ENCODE results near the gene RXFP4.

RXFP4 gene

DNA sequence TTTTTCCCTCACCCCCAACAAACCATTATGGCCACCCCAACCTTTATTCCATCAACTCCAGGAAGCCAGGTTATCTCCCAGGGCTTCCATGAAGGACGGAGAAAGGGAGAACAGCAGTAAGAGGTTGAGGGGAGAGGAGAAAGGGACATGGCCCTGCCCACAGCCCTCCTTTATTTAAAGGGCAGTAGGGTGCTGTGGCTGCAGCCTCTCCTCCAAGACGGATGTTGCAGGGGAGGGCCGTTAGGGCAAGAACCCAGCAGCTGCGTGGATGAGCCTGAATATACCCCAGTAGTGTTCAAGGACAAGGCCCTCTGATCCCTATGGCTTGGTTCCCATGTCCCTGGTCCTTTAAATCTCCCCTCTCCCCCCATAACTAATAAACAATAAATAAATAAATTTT, 5.9 kb downstream of the RXFP4 start:
- H3K4me1 ChIP-seq (ENCODE audit: insufficient read depth, low read length, poor library complexity, severe bottlenecking) = peaks cover 11% of the 10 kb centered on the region
- H3K27me3 ChIP-seq (ENCODE audit: insufficient read depth, low read length, poor library complexity, severe bottlenecking) = no peaks in the 10 kb centered on the region
- no peaks in the 10 kb centered on the region; the same call in 1 of the 2 replicates for H3K79me2 ChIP-seq (ENCODE audit: insufficient read depth, low read length)
- peaks cover 23% of the 10 kb centered on the region for H4K20me1 ChIP-seq (ENCODE audit: insufficient read depth, low read length, poor library complexity, severe bottlenecking)
- H3K4me3 ChIP-seq (ENCODE audit: low read length, poor library complexity, severe bottlenecking) = no peak overlapping the region
- H3K9ac ChIP-seq (ENCODE audit: low read depth, low read length, poor library complexity, severe bottlenecking) = no peak overlapping the region
- no peak overlapping the region for H2AFZ ChIP-seq (ENCODE audit: low read length)
- no peaks in the 10 kb centered on the region for H3K9me3 ChIP-seq (ENCODE audit: insufficient read depth, low read depth, low read length)
- no peak overlapping the region for H3K4me2 ChIP-seq (ENCODE audit: low read depth, low read length, poor library complexity, severe bottlenecking)
- TF ChIP-seq EZH2phosphoT487 (IDR thresholded peaks at IDR 0.05; ENCODE audit: borderline replicate concordance) = no peak
- TF ChIP-seq, protein P1, sequence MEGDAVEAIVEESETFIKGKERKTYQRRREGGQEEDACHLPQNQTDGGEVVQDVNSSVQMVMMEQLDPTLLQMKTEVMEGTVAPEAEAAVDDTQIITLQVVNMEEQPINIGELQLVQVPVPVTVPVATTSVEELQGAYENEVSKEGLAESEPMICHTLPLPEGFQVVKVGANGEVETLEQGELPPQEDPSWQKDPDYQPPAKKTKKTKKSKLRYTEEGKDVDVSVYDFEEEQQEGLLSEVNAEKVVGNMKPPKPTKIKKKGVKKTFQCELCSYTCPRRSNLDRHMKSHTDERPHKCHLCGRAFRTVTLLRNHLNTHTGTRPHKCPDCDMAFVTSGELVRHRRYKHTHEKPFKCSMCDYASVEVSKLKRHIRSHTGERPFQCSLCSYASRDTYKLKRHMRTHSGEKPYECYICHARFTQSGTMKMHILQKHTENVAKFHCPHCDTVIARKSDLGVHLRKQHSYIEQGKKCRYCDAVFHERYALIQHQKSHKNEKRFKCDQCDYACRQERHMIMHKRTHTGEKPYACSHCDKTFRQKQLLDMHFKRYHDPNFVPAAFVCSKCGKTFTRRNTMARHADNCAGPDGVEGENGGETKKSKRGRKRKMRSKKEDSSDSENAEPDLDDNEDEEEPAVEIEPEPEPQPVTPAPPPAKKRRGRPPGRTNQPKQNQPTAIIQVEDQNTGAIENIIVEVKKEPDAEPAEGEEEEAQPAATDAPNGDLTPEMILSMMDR (conservative IDR thresholded peaks at IDR 0.05; ENCODE audit: low read length) = no peak
- H3K36me3 ChIP-seq (ENCODE audit: insufficient read depth, low read length) = peaks cover 58% of the 10 kb centered on the region; the same call in 1 of the 2 replicates
- 0 out of 2 replicates have a peak, but pooled peaks cover 4% of the 10 kb centered on the region for H3F3A ChIP-seq (ENCODE audit: low read depth)
- H3K9me2 ChIP-seq (replicated peaks; ENCODE audit: low read depth, low read length) = no peaks in the 10 kb centered on the region

DNA sequence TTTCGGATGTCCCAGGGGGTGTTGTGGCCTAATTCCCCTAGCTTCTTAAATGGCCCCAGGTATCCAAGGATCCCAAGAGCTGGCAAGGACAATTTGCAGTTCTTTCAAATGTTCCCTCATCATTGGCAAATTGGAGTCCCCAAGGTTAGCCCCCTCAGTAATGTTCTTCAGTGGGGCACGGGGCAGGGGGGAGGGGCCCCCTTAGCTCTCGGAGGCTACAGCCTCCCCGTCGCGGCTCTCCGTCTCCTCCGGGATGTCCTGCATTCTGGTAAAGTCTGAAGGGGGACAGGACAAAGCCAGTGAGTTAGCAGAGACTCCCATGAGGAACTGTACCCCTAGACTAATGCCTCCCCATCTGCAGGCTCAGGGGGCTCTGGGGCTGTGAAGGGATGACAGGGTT, 6.3 kb downstream of the RXFP4 start:
- 0 out of 2 replicates have a peak, but pooled peaks cover 4% of the 10 kb centered on the region for H3F3A ChIP-seq (ENCODE audit: low read depth)
- no peak overlapping the region for H2AFZ ChIP-seq (ENCODE audit: low read length)
- no peak overlapping the region for H3K9ac ChIP-seq (ENCODE audit: low read depth, low read length, poor library complexity, severe bottlenecking)
- TF ChIP-seq, protein P1 (conservative IDR thresholded peaks at IDR 0.05; ENCODE audit: low read length) = no peak
- H3K4me2 ChIP-seq (ENCODE audit: low read depth, low read length, poor library complexity, severe bottlenecking) = no peak overlapping the region
- peaks cover 11% of the 10 kb centered on the region for H3K4me1 ChIP-seq (ENCODE audit: insufficient read depth, low read length, poor library complexity, severe bottlenecking)
- no peaks in the 10 kb centered on the region for H3K27me3 ChIP-seq (ENCODE audit: insufficient read depth, low read length, poor library complexity, severe bottlenecking)
- H3K36me3 ChIP-seq (ENCODE audit: insufficient read depth, low read length) = peaks cover 63% of the 10 kb centered on the region; the same call in 1 of the 2 replicates
- no peaks in the 10 kb centered on the region for H3K9me2 ChIP-seq (replicated peaks; ENCODE audit: low read depth, low read length)
- peaks cover 23% of the 10 kb centered on the region for H4K20me1 ChIP-seq (ENCODE audit: insufficient read depth, low read length, poor library complexity, severe bottlenecking)
- H3K9me3 ChIP-seq (ENCODE audit: insufficient read depth, low read depth, low read length) = no peaks in the 10 kb centered on the region
- no peaks in the 10 kb centered on the region; the same call in 1 of the 2 replicates for H3K79me2 ChIP-seq (ENCODE audit: insufficient read depth, low read length)
- no peak overlapping the region for H3K4me3 ChIP-seq (ENCODE audit: low read length, poor library complexity, severe bottlenecking)

GRCh38 chr1:155950829-155951228, 9.4 kb downstream of the RXFP4 start:
- no peaks in the 10 kb centered on the region for H3F3A ChIP-seq (ENCODE audit: low read depth)
- peaks cover 93% of the 10 kb centered on the region; the same call in 1 of the 2 replicates for H3K36me3 ChIP-seq (ENCODE audit: insufficient read depth, low read length)
- no peaks in the 10 kb centered on the region for H3K9me2 ChIP-seq (replicated peaks; ENCODE audit: low read depth, low read length)
- TF ChIP-seq, protein P1 (conservative IDR thresholded peaks at IDR 0.05; ENCODE audit: low read length) = no peak
- TF ChIP-seq EZH2phosphoT487 (IDR thresholded peaks at IDR 0.05; ENCODE audit: borderline replicate concordance) = no peak
- H2AFZ ChIP-seq (ENCODE audit: low read length) = no peak overlapping the region
- H3K4me2 ChIP-seq (ENCODE audit: low read depth, low read length, poor library complexity, severe bottlenecking) = no peak overlapping the region
- H3K9me3 ChIP-seq (ENCODE audit: insufficient read depth, low read depth, low read length) = no peaks in the 10 kb centered on the region
- H3K79me2 ChIP-seq (ENCODE audit: insufficient read depth, low read length) = peaks cover 4% of the 10 kb centered on the region; the same call in 1 of the 2 replicates
- no peak overlapping the region for H3K9ac ChIP-seq (ENCODE audit: low read depth, low read length, poor library complexity, severe bottlenecking)
- peaks cover 11% of the 10 kb centered on the region for H3K4me1 ChIP-seq (ENCODE audit: insufficient read depth, low read length, poor library complexity, severe bottlenecking)
- no peak overlapping the region for H3K4me3 ChIP-seq (ENCODE audit: low read length, poor library complexity, severe bottlenecking)
- H4K20me1 ChIP-seq (ENCODE audit: insufficient read depth, low read length, poor library complexity, severe bottlenecking) = peaks cover 28% of the 10 kb centered on the region
- H3K27me3 ChIP-seq (ENCODE audit: insufficient read depth, low read length, poor library complexity, severe bottlenecking) = no peaks in the 10 kb centered on the region

Data from Loucy (cell line).